H1 (cell line): Measurements from ENCODE around the gene CTNNBL1.

Source experiments
- BCL11A ChIP-seq, 2 experiments: IDR thresholded peaks; one replicate each; pipeline ENCODE4 v1.6.1; 2011; ENCODE audit warnings: low read depth in 2 of 2, low read length in 2 of 2, mild to moderate bottlenecking in 2 of 2
- CHD2 ChIP-seq: IDR thresholded peaks from 2 replicates; pipeline ENCODE4 v1.6.1; 2012; ENCODE audit warnings: low read length, improper control_type of control experiment
- CREB1 ChIP-seq: IDR thresholded peaks from 2 replicates; pipeline ENCODE4 v1.6.1; 2012; ENCODE audit warnings: inconsistent platforms
- CTCF ChIP-seq, 3 experiments: IDR thresholded peaks; 1 replicate in 2 of 3; 2 replicates in 1 of 3; pipeline versions ENCODE4 v1.5.1 to v1.6.1; 2011; ENCODE audit warnings: low read length in 3 of 3, mild to moderate bottlenecking in 3 of 3, inconsistent platforms in 2 of 3, low read depth in 1 of 3, moderate library complexity in 1 of 3; ENCODE audit not compliant: insufficient read depth in 1 of 3; ENCODE audit errors: control extremely low read depth in 1 of 3
- POLR2AphosphoS5 ChIP-seq: IDR thresholded peaks from 2 replicates; pipeline ENCODE4 v1.6.1; 2011; ENCODE audit warnings: low read depth, low read length
- SIN3A ChIP-seq, 2 experiments: IDR thresholded peaks in 1 of 2; conservative IDR thresholded peaks in 1 of 2; 2 replicates each; pipeline ENCODE4 v1.6.1; 2011 to 2012; ENCODE audit warnings: low read length in 2 of 2, improper control_type of control experiment in 1 of 2, low read depth in 1 of 2, mild to moderate bottlenecking in 1 of 2

- TF ChIP-seq BCL11A (IDR thresholded peaks at IDR 0.05; ENCODE audit: low read depth in 2 of 2, low read length in 2 of 2): no peak
- no peak for TF ChIP-seq POLR2AphosphoS5
- TF ChIP-seq SIN3A (conservative IDR thresholded peaks at IDR 0.05 in 1 of 2, IDR thresholded peaks at IDR 0.05 in 1 of 2; ENCODE audit: low read depth in 1 of 2, low read length in 2 of 2): no peak
- no peak for TF ChIP-seq CHD2
- TF ChIP-seq CTCF (IDR thresholded peaks at IDR 0.05; ENCODE audit: control extremely low read depth in 1 of 3, insufficient read depth in 1 of 3, low read depth in 1 of 3, low read length in 3 of 3): no peak
- no peak for TF ChIP-seq CREB1
Measured at GRCh38 chr20:37661519-37661918, 32.3 kb upstream of the CTNNBL1 start.
